ENCODE measurements around the gene GABRB1.

DNA sequence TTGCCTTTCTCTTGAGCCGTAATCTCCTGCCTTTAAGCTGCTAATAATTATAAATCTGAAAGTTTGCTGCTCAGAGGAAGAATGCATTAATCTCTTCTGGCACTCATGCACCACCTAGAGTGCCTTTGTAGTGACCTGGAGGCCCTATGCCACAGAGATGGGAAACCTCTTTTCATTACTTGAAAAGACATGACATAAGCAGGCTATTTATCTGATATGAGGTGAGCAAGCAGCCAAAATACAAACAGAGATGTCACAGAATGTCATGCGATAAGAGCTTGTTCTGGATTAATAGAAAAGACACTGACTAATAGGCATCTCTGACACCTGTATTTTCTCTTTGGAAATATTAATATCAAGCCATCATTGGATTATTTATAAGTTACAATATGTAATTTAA, 42.3 kb downstream of the GABRB1 start:
- TF ChIP-seq, protein P1, sequence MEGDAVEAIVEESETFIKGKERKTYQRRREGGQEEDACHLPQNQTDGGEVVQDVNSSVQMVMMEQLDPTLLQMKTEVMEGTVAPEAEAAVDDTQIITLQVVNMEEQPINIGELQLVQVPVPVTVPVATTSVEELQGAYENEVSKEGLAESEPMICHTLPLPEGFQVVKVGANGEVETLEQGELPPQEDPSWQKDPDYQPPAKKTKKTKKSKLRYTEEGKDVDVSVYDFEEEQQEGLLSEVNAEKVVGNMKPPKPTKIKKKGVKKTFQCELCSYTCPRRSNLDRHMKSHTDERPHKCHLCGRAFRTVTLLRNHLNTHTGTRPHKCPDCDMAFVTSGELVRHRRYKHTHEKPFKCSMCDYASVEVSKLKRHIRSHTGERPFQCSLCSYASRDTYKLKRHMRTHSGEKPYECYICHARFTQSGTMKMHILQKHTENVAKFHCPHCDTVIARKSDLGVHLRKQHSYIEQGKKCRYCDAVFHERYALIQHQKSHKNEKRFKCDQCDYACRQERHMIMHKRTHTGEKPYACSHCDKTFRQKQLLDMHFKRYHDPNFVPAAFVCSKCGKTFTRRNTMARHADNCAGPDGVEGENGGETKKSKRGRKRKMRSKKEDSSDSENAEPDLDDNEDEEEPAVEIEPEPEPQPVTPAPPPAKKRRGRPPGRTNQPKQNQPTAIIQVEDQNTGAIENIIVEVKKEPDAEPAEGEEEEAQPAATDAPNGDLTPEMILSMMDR (IDR thresholded peaks at IDR 0.05), result no peak
- TF ChIP-seq EZH2 (IDR thresholded peaks at IDR 0.05; ENCODE audit: borderline replicate concordance, insufficient read depth, low read depth, low read length, poor library complexity, severe bottlenecking), result no peak

All from B cell (primary cell).